HEK293T (cell line): ENCODE data around the gene RGL2.

Experiments
- BHLHE40 ChIP-seq: fragments of 450-650 bp; IDR thresholded peaks from 2 replicates; pipeline ENCODE4 v1.6.1; 2016; ENCODE audit warnings: mild to moderate bottlenecking, moderate library complexity, borderline replicate concordance
- CTBP1 ChIP-seq: fragments of 450-650 bp; IDR thresholded peaks from 2 replicates; pipeline ENCODE4 v1.6.1; 2016; ENCODE audit warnings: borderline replicate concordance
- FOXM1 ChIP-seq: fragments of 450-650 bp; IDR thresholded peaks from 2 replicates; pipeline ENCODE4 v1.6.1; 2017; ENCODE audit warnings: mild to moderate bottlenecking, borderline replicate concordance
- HDGF ChIP-seq: fragments of 450-650 bp; IDR thresholded peaks from 2 replicates; pipeline ENCODE4 v1.6.1; 2017; ENCODE audit warnings: antibody characterized with exemption, borderline replicate concordance
- LEF1 ChIP-seq: fragments of 450-650 bp; IDR thresholded peaks from 2 replicates; pipeline ENCODE4 v1.6.1; 2017; ENCODE audit warnings: mild to moderate bottlenecking, borderline replicate concordance
- SP1 ChIP-seq: fragments of 450-650 bp; IDR thresholded peaks from 2 replicates; pipeline ENCODE4 v1.6.1; 2017
- SUZ12 ChIP-seq: fragments of 450-650 bp; IDR thresholded peaks from 2 replicates; pipeline ENCODE4 v1.6.1; 2016; ENCODE audit warnings: mild to moderate bottlenecking

DNA sequence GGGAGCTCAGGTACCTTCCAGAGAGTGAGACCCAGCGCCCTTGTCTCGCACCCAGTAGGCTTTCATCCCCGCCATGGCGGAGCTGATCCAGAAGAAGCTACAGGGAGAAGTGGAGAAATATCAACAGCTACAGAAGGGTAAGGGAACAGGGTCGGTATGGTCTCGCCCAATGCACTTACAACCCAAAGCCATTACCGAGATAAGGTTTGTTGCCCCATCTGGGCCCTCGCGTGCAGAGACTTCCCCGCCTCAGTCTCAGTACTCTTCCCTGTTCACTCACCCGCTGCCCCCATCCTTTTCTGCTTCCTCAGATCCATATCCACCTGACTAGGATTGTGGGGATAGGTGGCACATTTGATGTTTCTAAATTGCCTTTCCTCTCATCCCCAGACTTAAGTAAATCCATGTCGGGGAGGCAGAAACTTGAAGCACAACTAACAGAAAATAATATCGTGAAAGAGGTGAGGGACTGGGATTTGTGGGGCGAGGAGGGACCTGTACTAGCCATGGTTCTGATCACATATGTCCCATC, 8.9 kb downstream of the RGL2 start:
- TF ChIP-seq FOXM1 (no peak), HDGF (no peak), SUZ12 (no peak), SP1 (no peak), LEF1 (no peak), CTBP1 (no peak), BHLHE40 (no peak)
